Fibroblast of peridontal ligament (primary cell): Measurements from ENCODE around the gene KCNB1.
A peak's percentile ranks its signal among the peaks of the same experiment; 100 is the strongest.

Source experiments
- DNase-seq: peaks from one replicate; pipeline ENCODE4 v3.0.0-alpha.2; 2010; ENCODE audit errors: extremely low read depth

The KCNB1 gene

DNA sequence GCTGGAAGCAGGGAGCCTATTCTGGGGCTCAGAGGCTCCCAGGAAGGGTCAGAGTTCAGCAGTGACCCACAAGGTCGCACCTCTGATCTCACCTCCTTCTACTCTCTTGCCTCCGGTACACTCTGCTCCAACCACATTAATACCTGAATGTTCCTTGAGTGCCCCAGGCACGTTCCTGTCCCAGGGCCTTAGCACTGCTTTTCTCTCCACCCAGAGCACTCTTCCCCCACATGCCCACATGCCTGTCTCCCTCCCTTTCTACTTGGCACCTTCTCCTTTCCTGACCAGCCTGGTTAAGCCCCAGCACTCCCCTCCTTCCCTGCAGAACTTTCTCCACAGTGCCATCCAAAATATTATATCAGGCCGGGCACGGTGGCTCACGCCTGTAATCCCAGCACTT, 13.4 kb downstream of the KCNB1 start:
- DNase-seq, result no peak

DNA sequence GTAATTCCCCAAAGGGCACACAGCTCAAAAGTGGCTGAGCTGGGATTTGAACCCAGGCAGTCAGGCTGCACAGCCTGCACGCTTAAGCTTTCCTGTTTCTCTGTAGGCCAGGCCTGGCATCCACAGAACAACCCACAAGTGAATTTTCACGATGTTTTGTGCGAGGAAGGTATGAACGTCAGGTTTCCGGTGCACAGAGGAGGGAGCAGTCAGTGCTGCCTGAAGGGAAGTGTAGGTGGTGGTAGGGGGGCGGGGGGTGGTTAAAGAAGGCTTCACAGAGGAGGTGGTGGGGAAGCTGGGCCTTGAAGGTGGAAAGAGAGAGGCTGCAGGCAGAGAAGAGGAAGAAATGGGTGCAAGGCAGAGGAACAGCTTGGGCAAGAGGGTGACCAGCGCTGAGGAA, 14.1 kb downstream of the KCNB1 start:
- DNase-seq, result no peak

DNA sequence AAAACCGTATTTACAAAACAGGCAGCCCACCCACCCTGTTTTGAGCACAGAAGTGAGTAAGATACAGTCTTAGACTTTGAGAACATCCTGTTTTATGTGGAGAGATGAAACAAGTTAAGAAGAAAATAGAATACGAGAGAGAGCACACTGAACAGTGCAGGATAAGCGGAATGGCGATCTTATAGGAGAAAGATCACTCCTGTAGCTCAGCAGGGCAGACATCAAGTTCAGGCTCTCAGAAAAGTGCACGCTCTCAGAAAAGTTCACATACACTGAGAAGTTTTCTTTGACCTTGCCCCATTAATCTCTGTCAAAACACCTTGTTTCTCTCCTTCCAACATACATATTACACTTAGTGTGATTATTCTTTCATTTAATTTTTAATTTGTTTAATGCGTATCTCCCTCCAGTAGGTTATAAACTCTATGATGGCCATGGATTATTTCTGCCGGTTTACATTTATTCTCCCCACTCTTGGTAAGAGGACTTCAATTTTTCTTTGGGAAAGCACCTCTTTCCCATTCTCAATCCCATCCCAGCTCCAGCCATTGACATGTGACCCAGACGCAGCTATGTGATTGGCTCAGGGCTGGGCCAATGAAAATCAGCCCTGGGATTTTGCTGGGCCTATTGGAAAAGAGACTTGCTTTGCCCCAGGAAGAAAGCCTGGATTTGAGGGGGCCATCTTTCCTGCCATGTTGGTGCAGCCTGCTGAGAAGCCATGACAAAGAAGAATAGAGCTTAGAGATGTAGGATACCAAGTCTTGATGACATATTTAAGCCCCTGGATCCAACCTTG, 16.2 kb downstream of the KCNB1 start:
- DNase-seq, result no peak

GRCh38 chr20:49464556-49464955, 17.9 kb downstream of the KCNB1 start:
- no peak for DNase-seq

DNA sequence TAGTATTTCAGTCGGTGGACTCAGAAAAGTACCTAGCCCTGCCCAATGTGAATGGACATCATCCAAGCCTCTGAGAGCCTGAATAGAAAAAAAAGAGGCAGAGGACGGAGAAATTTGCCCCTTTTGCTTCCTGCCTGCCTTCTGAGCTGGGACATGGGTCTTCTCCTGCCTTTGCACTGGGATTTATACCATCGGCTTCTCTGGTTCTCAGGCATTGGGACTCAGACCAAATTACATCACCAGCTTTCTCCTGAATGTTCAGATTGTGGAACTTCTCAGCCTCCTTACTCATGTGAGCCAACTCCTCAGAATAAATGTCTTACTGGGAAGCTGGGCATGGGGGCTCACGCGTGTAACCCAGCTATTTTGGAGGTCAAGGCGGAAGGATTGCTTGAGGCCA, 19.8 kb downstream of the KCNB1 start:
- no peak for DNase-seq

GRCh38 chr20:49461894-49462620, 20.4 kb downstream of the KCNB1 start:
- no peak for DNase-seq

DNA sequence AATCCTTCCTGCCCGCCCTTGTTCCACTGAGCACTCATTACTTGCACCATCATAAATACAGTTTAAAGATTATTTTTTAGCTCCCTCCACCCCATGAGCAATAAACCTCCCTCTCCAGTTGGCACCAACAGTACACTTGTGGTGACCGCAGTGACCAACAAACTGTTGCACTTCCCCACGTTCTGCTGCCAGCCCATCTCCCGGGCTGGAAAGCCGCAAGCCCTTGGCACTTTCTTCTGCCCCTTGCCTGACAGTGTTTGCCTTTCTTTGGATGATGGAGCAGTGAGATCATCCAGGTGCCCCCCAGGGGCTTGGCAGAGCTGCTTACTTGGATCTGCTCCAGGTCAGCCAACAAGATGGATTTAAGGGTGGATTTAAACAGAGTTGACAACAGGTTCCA, 21.6 kb downstream of the KCNB1 start:
- DNase-seq, result no peak

DNA sequence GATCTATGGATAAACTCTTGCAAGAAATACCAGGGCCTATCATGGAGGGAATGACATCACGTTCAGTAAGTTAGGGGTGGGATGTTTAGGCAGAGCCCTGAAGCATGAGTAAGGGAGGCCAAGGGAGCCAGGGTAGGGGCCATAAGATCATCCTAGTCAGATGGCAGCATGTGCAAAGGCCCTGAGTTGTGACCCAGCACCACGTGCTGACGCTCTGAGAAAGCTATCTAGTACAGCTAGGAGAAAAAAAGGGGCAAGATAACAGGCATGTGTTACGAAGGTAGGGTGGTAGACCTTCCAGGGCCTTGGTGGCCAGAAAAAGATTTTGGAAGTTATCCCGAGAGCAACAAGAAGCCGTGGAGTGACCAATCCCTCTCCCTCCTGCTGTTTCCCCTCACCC, 22.3 kb downstream of the KCNB1 start:
- no peak for DNase-seq

DNA sequence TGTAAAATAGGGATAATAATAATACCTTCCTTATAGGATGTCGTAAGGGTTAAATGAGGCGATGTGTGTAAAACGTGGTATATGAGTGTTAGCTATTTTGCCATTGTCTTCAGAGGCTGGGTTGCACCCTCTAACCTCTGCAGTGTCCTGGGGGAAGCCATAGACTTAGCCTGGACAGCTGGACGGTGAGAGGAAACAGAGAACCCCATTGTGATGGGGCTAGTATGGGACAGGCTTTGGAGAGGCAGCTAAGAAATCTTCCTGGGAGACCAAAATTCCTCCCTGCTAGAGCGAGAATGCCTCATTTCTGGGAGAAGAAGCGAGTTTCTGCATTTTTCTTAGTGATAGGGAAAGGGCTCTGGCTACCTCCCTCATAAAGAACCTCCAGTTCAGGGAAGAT, 22.8 kb downstream of the KCNB1 start:
- no peak for DNase-seq

GRCh38 chr20:49457444-49457843, 25.0 kb downstream of the KCNB1 start:
- no peak for DNase-seq

- no peak for DNase-seq
These were observed 25.8 kb downstream of the KCNB1 start for GRCh38 chr20:49456646-49457045.

DNA sequence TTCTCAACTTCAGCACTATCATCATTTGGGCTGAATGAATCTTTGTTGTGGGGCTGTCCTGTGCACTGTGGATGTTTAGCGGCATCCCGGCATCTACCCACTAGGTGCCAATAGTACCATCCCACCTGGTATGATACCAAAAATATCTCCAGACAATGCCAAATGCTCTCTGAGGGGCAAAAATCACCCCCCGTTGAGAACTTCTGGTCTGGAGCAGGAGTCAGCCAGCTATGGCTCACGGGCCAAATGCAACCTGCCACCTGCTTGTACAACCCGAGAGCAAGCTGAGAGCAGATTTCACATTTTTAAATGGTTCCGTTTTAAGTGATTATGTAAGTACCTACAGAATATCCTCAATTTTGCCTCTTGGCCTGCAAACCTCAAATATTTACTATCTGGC, 26.8 kb downstream of the KCNB1 start:
- DNase-seq, result no peak

DNA sequence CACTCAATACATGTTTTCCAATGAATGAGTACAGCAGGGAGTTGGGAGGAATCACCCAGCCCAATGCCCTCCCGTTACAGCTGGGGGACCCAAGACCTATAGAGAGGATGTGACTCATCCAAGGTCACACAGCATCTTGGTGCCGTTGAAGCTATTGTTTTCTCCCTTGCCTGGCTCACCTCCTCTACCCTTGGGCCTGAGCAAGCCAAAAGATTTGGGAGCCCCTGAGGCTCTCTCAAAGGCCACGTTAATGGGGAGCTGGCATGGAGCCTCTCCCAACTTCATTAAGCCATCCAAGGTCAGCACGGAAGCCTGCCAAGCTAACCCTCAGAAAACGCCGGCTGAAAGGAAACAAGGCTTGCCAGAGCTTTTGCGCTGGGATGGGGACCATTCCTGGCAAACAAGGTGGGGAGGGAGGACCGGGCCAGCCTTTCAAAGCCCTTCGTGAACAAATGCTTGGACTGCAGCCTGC, 30.4 kb downstream of the KCNB1 start:
- no peak for DNase-seq

GRCh38 chr20:49450281-49450721, 32.2 kb downstream of the KCNB1 start:
- DNase-seq, result no peak

- DNase-seq, result no peak
These were observed 33.6 kb downstream of the KCNB1 start for GRCh38 chr20:49448917-49449316.

DNA sequence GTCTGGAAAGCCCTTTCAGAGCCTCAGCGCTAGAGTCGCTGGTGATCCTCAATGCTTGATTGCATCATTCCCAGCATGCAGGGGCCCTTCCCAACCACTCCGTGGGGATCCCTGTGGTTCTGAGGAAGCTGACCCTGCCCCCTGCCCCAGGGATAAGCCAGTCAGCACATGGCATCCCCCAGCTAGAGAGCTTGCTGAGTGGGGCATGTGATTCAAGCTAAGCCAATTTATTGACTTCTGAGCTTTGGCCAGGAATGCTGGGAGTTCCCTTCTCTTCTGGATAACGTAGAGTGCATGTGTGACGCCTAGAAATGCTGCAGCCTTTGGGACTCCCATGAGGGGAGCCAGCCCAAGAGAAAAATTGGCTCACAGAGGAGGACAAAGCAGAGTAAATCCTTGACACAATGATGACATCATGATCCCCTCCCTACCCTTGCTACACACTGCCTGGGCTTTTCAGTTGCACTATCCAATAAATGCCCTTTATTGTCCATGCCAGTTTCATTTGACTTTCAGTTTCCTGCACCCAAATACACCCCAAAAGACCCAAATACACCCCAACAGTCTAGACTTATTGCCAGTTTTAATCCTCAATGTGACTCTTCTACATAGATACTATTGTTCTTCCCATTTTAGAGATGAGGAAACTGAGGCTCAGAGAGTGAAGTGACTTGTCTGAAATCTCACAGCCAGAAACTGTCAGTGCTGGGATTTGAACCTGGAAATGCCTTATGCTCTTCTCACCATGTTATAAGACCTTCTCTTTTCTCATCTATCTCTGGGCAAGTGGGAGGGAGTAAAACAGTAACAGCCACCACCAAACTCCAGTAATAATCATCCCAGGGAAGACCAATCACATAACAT, 34.3 kb downstream of the KCNB1 start:
- peak; percentile 67 for DNase-seq

DNA sequence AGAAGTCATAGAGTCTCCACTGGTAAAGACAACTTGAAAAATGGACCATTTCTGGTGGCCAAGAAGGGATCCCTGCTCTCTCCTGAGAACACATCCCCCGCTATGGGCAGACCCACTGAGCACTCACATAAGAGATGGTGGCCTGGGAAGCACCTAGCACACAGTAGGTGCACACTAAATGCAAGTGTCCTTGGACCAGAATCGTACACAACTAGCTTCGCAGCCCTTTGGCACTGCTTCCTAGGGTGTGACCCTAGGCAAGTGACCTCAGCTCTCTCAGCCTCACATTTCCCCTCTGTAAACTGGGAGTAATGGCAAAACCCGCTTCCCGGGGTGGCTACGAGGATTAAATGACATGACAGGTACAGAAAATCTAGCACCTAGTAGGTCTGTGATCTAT, 35.1 kb downstream of the KCNB1 start:
- DNase-seq, result no peak

DNA sequence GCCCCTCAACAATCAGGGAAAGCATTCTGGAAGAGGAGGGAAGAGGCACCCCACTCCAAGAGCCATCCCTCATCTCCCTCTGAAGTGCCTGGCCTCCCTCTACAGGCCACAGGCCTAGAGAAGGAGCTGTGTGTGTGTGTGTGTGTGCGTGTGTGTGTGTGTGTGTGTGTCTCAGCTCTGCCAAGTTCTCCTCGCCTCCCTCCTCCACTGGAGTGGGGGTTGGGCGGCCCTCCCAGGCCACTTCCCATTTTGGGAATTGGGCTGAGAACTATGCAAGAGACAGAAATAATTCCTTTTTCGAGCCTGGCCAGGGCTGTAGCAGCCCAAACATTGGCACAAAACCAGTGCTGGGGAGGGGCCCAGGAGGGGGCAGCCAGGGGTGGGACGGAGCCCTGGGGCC, 35.7 kb downstream of the KCNB1 start:
- peak; percentile 66 for DNase-seq

DNA sequence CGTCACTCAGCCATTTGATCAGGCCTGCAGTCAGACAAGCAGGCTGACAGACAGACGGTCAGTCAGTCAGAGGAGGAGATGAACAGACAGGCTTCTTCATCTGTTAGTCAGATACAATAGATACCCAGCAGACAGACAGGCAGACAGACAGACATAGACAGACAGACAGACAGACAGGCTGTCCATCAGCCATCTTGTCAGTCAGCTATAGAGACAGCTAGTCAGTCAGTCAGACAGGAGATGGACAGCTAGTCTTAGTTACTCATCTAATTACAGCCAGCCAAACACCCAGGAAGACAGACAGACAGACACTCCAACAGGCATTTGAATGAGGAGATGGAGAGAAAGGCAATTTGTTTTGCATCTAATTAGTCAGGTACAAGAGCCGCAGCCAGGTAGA, 36.4 kb downstream of the KCNB1 start:
- no peak for DNase-seq

GRCh38 chr20:49445176-49445575, 37.3 kb downstream of the KCNB1 start:
- DNase-seq, result no peak

DNA sequence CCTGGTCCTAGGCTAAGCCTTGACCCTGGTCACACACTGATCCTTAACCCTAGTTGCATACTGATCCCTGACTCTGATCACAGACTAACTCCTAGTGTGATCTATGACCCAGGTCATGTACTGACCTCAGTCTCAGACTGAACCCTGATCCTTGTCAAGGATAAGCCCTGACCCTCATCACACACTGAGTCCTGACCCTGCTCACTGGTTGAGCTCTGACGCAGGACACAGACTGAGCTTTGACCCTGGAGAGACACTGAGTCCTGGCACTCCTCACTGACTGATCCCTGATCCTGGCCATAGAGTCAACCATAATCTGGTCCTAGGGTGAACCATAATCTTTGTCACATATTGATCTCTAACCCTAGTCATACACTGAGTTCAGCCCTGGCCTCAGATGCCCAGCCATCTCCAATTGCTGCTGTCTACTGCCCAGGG, 37.9 kb downstream of the KCNB1 start:
- DNase-seq, result no peak

- no peak for DNase-seq
These were observed 45.4 kb downstream of the KCNB1 start for GRCh38 chr20:49437057-49437456.
